Spleen (tissue), 7 donors: Measurements from ENCODE around the gene PRR16.

Experiments used
- POLR2A ChIP-seq, 3 donors: fragments of 450-650 bp; IDR thresholded peaks; one replicate each; pipeline ENCODE4 v1.5.1; 2017; ENCODE audit warnings: antibody characterized with exemption in 3 of 3, mild to moderate bottlenecking in 1 of 3
- POLR2AphosphoS5 ChIP-seq, 3 donors: sonication (generic); formaldehyde crosslinking; IDR thresholded peaks; one replicate each; pipeline ENCODE4 v1.5.1; 2017; ENCODE audit warnings: antibody characterized with exemption in 3 of 3
- TF ChIP-seq, protein P1 (sequence below), 11 experiments: fragments of 200-600 bp in 7 of 11; fragments of 450-650 bp in 4 of 11; sonication (generic) in 4 of 11; IDR thresholded peaks in 8 of 11; conservative IDR thresholded peaks in 3 of 11; 1 replicate in 7 of 11; 2 replicates in 4 of 11; pipeline versions ENCODE4 v1.4.0 to v1.8.0; 2016 to 2021; ENCODE audit warnings: antibody characterized with exemption in 11 of 11, inconsistent platforms in 4 of 11, mild to moderate bottlenecking in 1 of 11
- donor health status: DM: no; HTN: no; CAD: no; lungs with moderate emphysema.
- donor health status: DM: no; HTN: no; CAD: no.
- donor health status: DM: no; HTN: no; CAD: no.

DNA sequence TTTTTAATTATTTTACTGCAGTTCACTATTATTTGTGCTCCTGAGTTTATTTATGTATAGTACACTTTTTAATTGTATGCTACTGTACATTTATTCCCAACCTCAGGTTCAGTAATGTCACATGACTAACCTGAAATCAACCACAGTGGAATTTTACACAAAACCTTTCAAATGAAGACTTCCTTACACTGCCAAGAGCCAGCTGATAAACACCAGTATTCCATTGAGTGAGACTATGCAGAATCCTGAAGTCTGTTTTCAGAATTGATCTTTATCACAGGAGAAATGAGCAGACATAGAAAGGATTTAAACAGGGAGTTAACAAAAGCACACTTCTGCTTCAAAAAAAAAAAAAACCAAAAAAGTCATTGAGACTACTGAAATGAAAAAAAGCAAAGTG lies 219.5 kb downstream of the PRR16 start:
- TF ChIP-seq, protein P1, sequence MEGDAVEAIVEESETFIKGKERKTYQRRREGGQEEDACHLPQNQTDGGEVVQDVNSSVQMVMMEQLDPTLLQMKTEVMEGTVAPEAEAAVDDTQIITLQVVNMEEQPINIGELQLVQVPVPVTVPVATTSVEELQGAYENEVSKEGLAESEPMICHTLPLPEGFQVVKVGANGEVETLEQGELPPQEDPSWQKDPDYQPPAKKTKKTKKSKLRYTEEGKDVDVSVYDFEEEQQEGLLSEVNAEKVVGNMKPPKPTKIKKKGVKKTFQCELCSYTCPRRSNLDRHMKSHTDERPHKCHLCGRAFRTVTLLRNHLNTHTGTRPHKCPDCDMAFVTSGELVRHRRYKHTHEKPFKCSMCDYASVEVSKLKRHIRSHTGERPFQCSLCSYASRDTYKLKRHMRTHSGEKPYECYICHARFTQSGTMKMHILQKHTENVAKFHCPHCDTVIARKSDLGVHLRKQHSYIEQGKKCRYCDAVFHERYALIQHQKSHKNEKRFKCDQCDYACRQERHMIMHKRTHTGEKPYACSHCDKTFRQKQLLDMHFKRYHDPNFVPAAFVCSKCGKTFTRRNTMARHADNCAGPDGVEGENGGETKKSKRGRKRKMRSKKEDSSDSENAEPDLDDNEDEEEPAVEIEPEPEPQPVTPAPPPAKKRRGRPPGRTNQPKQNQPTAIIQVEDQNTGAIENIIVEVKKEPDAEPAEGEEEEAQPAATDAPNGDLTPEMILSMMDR (IDR thresholded peaks at IDR 0.05 in 8 of 11, conservative IDR thresholded peaks at IDR 0.05 in 3 of 11): no peak
- no peak for TF ChIP-seq POLR2A (IDR thresholded peaks at IDR 0.05)
- TF ChIP-seq POLR2AphosphoS5 (IDR thresholded peaks at IDR 0.05): no peak
